ENCODE results near the gene TMC1. TPM values are rescaled to one million over a fixed set of nuclear protein-coding genes. Genes with fewer than 3 reads are reported as not detected.

TMC1 gene
- total and polyA plus RNA-seq, 12 donors = 0.01 to 0.67 (median 0.43) TPM; not detected in 6

GRCh38 chr9:72579190-72579589 lies 57.8 kb downstream of the TMC1 start:
- whole genome bisulfite sequencing, 2 donors = 60 to 78% methylated on average over 4 of the region's 4 CpGs
- Histone ChIP-seq H3K27me3 (no peaks in the 10 kb centered on the region), H3K36me3 (no peaks in the 10 kb centered on the region), H3K9me3 (no peaks in the 10 kb centered on the region), H3K4me1 (peaks cover 0 to 64% (median 42%) of the 10 kb centered on the region in 9 donors), H3K27ac (peak overlapping the region in 7 of 10 donors; percentile 47 to 87 (median 76)), H3K4me3 (peak overlapping the region in 5 of 10 donors; percentile 19 to 47 (median 38))
- ATAC-seq (peak in 1 of 8 donors; percentile 11), DNase-seq (peak; percentile 19 to 48)
- intact Hi-C loops (cut with DNase I) = loop anchor here in 5 of 10 donors (5.0 to 10.0 kb wide), 5 partner anchors 52 to 272 kb away; partner anchors contain the start of genes TMC1 (in 2 of the 5) and ZFAND5 (in 2 of the 5)
- TF ChIP-seq CTCF (IDR thresholded peaks at IDR 0.05) = no peak

DNA sequence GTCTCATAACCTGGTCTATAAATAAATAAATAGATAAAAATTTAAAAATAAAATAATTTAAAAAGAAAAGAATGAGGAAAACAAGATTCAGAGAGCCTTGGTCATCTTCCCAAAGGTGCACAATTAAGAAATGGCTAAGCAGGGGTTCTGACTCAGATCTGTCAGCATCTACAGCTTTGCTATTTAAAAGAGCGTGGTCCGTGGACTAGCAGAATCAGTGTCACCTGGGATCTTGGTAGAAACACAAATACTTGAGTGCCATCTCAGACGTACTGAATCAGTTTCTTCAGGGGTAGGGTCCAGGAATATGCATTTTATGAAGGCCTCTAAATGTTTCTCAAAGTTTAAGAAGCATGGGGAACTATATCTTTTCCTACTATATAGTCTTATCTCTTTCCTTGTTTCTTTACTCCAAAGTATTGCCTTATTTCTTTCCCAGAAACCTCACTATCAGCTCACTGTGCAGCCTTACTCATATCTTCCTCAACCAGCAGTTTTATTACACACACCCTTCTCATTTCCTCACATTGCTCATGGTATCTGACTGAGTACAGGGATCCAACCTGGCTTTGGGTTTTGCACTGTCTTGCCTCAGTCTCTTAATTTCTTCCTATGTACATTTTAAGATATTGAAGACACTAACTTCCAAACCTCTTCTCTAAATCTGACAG lies 58.6 kb downstream of the TMC1 start:
- WGBS, 2 donors = 88 to 94% methylated on average over 3 of the region's 3 CpGs
- intact Hi-C loops (cut with DNase I) = loop anchor here in 7 of 10 donors (5.0 to 10.0 kb wide), 7 partner anchors 53 to 535 kb away; partner anchors contain the start of genes ZFAND5 (in 3 of the 7) and TMC1 (in 2 of the 7)

DNA sequence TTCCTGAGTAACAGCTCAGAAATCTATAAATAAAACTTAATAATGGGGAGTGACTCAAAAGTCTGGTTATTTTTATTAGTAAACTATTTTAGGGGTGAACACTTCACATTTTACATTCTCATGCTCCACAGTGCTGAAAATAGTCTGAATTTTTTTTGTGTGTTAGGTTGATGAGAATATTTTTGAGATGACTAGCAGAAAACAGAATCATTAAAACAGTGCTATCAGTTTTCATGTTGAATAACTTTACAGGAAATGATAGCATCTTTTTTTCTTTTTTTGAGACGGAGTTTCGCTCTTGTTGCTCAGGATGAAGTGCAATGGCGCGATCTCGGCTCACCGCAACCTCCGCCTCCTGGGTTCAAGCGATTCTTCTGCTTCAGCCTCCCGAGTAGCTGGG lies 60.3 kb downstream of the TMC1 start:
- Histone ChIP-seq H3K27me3 (no peaks in the 10 kb centered on the region), H3K4me3 (no peak overlapping the region), H3K27ac (no peak overlapping the region), H3K9me3 (no peaks in the 10 kb centered on the region), H3K4me1 (peaks cover 0 to 63% (median 30%) of the 10 kb centered on the region in 9 donors), H3K36me3 (no peaks in the 10 kb centered on the region)
- no peak for DNase-seq
- ATAC-seq = no peak
- TF ChIP-seq CTCF (IDR thresholded peaks at IDR 0.05) = no peak
- WGBS, 2 donors = 82 to 93% methylated on average over 9 of the region's 9 CpGs
- intact Hi-C loops (cut with DNase I) = loop anchor here in 2 of 10 donors (10.0 kb wide), 2 partner anchors 217 to 537 kb away; partner anchors contain the start of gene ZFAND5 (in 1 of the 2)

More for the DNA sequence above, 58.6 kb downstream of the TMC1 start:
- Histone ChIP-seq H3K36me3 (no peaks in the 10 kb centered on the region), H3K9me3 (no peaks in the 10 kb centered on the region), H3K4me1 (peaks cover 0 to 64% (median 42%) of the 10 kb centered on the region in 9 donors), H3K27me3 (no peaks in the 10 kb centered on the region), H3K27ac (peak overlapping the region in 4 of 10 donors; percentile 31 to 87 (median 80)), H3K4me3 (peak overlapping the region in 1 of 10 donors; percentile 36)
- no peak for DNase-seq
- no peak for TF ChIP-seq CTCF (IDR thresholded peaks at IDR 0.05)
- no peak for ATAC-seq

DNA sequence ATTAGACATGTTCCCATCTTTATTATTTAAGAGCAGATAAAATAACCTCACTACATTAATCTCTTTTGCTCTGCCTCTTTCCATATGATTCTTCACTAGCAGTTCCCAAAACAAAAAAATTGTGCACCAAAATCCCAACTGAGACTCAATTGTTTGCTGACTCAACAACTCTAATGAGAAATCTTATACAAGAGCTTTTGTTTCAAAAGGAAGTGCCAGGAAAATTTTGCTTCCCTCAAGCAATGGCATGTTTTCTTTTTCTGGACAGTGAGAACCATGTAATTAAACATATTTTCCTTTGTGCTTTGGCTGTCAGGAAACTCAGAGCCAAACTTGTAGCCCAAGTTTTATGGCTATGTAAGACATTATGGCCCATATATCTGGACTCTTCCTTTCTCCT lies 62.0 kb downstream of the TMC1 start:
- H3K36me3 ChIP-seq = no peaks in the 10 kb centered on the region
- DNase-seq (no peak), ATAC-seq (no peak)
- TF ChIP-seq CTCF (IDR thresholded peaks at IDR 0.05) = no peak
- peaks cover 0 to 58% (median 14%) of the 10 kb centered on the region in 9 donors for H3K4me1 ChIP-seq
- H3K4me3 ChIP-seq = no peak overlapping the region
- no peaks in the 10 kb centered on the region for H3K27me3 ChIP-seq
- intact Hi-C loops (cut with DNase I) = loop anchor here in 2 of 10 donors (10.0 kb wide), 2 partner anchors 219 to 539 kb away; partner anchors contain the start of gene ZFAND5 (in 1 of the 2)
- no peaks in the 10 kb centered on the region for H3K9me3 ChIP-seq
- no peak overlapping the region for H3K27ac ChIP-seq
